Mesendoderm (in vitro differentiated cells): Measurements from ENCODE around the gene IL2RA.

Experiments used
- DNase-seq: peaks from one replicate; pipeline ENCODE4 v3.0.0; 2013
- H2AK5ac ChIP-seq: 2 replicates; pipeline ENCODE4 v1.6.1; 2013; ENCODE audit warnings: low read length, inconsistent platforms
- H2BK120ac ChIP-seq: 2 replicates; pipeline ENCODE4 v1.6.1; 2013; ENCODE audit warnings: low read depth, mild to moderate bottlenecking, low read length, moderate library complexity, mixed read lengths
- H2BK15ac ChIP-seq: replicated peaks from 2 replicates; pipeline ENCODE4 v1.6.1; 2013; ENCODE audit warnings: low read depth, mild to moderate bottlenecking, moderate library complexity
- H2BK5ac ChIP-seq: 2 replicates; pipeline ENCODE4 v1.6.1; 2013; ENCODE audit warnings: low read length, inconsistent platforms
- H3K18ac ChIP-seq: 2 replicates; pipeline ENCODE4 v1.6.1; 2013; ENCODE audit warnings: mild to moderate bottlenecking, low read length, mixed read lengths
- H3K23ac ChIP-seq: one replicate; pipeline ENCODE4 v1.6.1; 2013; ENCODE audit warnings: low read length
- H3K27ac ChIP-seq: 2 replicates; pipeline ENCODE4 v1.5.1; 2013; ENCODE audit warnings: low read depth, mild to moderate bottlenecking, inconsistent platforms, low read length, moderate library complexity
- H3K27me3 ChIP-seq: 2 replicates; pipeline ENCODE4 v1.6.1; 2013; ENCODE audit warnings: low read length, control low read depth, mild to moderate bottlenecking, inconsistent platforms; ENCODE audit not compliant: insufficient read depth, poor library complexity
- H3K36me3 ChIP-seq: 2 replicates; pipeline ENCODE4 v1.6.1; 2013; ENCODE audit warnings: low read length, inconsistent platforms; ENCODE audit not compliant: control insufficient read depth, insufficient read depth
- H3K4ac ChIP-seq: one replicate; pipeline ENCODE4 v1.6.1; 2013; ENCODE audit warnings: low read depth, mild to moderate bottlenecking, low read length, moderate library complexity
- H3K4me1 ChIP-seq: 2 replicates; pipeline ENCODE4 v1.6.1; 2013; ENCODE audit warnings: low read depth, low read length, inconsistent platforms; ENCODE audit not compliant: control insufficient read depth
- H3K4me2 ChIP-seq: 2 replicates; pipeline ENCODE4 v1.6.1; 2013; ENCODE audit warnings: low read length
- H3K4me3 ChIP-seq: 2 replicates; pipeline ENCODE4 v1.5.1; 2013; ENCODE audit warnings: mild to moderate bottlenecking, low read length
- H3K56ac ChIP-seq: one replicate; pipeline ENCODE4 v1.6.1; 2013; ENCODE audit warnings: low read length
- H3K79me1 ChIP-seq: 2 replicates; pipeline ENCODE4 v1.6.1; 2013; ENCODE audit warnings: low read length, inconsistent platforms
- H3K79me2 ChIP-seq: 2 replicates; pipeline ENCODE4 v1.6.1; 2013; ENCODE audit warnings: mild to moderate bottlenecking, low read length; ENCODE audit not compliant: control insufficient read depth, insufficient read depth
- H3K9ac ChIP-seq: 2 replicates; pipeline ENCODE4 v1.6.1; 2013; ENCODE audit warnings: low read length, inconsistent platforms
- H4K5ac ChIP-seq: one replicate; pipeline ENCODE4 v1.6.1; 2013; ENCODE audit warnings: low read length
- H4K8ac ChIP-seq: one replicate; pipeline ENCODE4 v1.6.1; 2013; ENCODE audit warnings: low read depth, mild to moderate bottlenecking, control low read depth, low read length, moderate library complexity
- WGBS: extraction: QIAGEN DNeasy Blood & Tissue Kit; methylation state at CpG from one replicate; pipeline ENCODE4 v1.1.7; 2013; ENCODE audit warnings: low lambda C conversion rate, missing lambda C conversion rate; ENCODE audit not compliant: insufficient coverage; ENCODE audit errors: extremely low coverage; 5-methylcytosine and 5-hydroxymethylcytosine counted together

Gene IL2RA

DNA sequence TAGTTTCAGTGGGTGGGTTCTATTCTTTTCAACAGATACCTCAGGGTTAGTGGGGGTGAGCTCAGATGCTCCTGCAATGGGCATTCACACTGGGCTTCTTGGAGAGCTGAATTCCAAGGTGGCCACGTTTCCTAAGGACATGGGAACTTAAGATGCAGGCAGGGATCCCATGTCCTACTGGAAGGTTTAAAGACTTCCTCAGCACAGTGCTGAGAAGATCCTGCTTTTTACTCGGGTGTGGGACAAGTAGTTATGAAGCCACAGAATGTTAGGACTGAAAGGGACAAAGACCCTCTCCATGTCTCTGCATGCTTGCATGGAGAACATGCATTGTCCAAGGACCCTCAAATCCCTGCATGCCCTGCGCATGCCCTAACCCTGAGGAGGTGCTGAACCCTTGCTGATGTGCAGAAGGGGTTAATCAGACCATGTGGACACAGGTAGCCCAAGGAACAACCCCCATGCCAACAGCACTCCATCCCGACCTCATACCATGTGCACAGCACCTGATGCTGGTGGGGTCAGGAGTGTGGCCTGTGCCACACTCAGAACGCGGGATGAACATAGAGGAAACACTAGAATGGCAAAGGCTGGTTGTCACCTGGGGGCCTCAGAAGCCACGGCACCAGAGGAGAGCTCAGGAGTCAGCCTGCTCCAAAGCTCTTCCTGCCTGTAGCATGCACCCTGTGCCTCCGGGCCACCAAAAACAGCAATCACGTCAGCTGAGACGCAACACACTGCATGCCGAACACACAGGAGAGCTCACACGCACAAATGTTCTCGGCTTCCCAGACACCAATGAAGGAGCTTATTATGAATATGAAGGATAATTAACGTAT lies 15.2 kb downstream of the IL2RA start:
- Histone ChIP-seq H3K36me3 (no peaks in the 10 kb centered on the region), H2BK15ac (no peak overlapping the region), H3K4ac (no peak overlapping the region), H3K79me2 (no peaks in the 10 kb centered on the region), H3K18ac (no peak overlapping the region), H3K27me3 (no peaks in the 10 kb centered on the region), H3K9ac (no peak overlapping the region), H2BK5ac (no peak overlapping the region), H3K23ac (no peak overlapping the region), H3K27ac (no peak overlapping the region), H3K4me2 (no peak overlapping the region), H3K56ac (no peak overlapping the region), H4K8ac (no peak overlapping the region), H3K4me3 (no peak overlapping the region), H2AK5ac (no peak overlapping the region), H4K5ac (no peak overlapping the region), H2BK120ac (no peak overlapping the region), H3K4me1 (no peaks in the 10 kb centered on the region), H3K79me1 (no peaks in the 10 kb centered on the region)
- WGBS, result no CpG with 5 or more reads among the region's 14 CpGs
- DNase-seq, result no peak

DNA sequence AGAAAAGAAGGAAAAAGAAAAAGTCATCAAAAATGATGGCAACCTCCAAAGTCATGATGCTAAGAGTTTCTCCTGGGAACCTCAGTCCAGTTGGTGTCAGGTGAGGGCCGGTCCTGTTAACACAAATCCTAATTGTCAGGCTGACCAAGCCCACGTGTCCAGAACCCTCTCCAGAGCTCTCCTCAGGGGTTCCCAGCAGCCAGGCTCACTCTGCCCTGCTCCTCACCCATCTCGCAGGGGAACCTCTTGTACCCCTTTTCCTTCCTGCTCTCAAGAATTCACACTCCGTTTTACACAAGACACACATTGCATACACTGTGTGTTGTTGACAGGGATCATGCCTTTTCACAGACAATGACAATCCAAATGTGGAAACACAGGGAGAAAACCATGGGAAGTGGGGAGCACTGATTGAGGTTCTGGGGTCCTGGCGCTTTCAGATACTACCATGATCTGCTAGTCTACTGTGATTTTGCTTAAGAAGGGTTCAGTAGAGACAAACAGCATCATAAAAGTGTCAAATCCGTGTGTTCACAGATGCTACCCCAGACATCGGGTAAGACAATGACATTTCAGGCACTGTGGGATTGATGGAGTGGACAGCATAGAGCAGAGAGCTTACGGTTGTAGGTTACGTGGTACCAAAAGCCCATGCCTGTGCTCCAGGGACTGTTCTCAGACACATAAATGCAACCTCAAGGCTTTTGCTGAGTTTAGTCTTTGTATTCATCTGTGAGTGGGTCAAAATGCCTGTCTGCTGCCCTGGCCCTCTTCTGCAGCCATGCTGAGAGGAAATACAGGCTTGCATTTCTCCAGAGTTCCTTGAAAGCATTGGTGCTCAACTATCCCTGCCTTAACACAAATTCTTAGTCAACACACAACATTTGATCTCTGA lies 16.0 kb downstream of the IL2RA start:
- Histone ChIP-seq H3K4ac (no peak overlapping the region), H2BK120ac (no peak overlapping the region), H3K4me1 (no peaks in the 10 kb centered on the region), H2BK5ac (no peak overlapping the region), H3K23ac (no peak overlapping the region), H2BK15ac (no peak overlapping the region), H3K4me2 (no peak overlapping the region), H3K27me3 (no peaks in the 10 kb centered on the region), H3K27ac (no peak overlapping the region), H3K18ac (no peak overlapping the region), H3K56ac (no peak overlapping the region), H2AK5ac (no peak overlapping the region), H3K9ac (no peak overlapping the region), H4K8ac (no peak overlapping the region), H3K36me3 (no peaks in the 10 kb centered on the region), H3K4me3 (no peak overlapping the region), H4K5ac (no peak overlapping the region), H3K79me1 (no peaks in the 10 kb centered on the region), H3K79me2 (no peaks in the 10 kb centered on the region)
- no CpG with 5 or more reads among the region's 9 CpGs for WGBS
- DNase-seq, result no peak

DNA sequence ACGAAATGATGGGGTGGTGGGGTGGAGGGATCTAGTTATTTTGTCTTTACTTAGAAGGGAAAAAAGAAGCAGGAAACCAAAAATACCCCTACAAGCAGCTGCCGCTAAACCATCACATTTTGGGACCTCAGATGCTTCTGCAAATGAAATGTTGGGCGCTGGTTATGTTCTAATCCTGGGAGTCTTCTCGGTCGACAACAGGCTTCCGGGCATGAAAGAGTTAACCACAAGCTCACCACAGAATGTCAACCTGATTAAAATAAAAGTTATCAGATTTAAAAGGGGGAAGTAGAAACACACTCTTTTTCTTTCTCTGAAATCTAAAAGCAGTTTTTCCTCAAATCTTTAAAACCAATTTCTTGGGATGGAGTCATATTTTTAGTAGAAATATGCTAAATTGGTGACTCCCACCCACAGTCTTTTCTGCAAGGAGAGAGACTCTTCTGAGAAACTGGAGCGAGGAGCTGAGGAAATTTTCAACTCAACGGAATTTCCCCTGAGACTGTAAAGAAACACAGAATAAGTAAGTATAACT lies 16.8 kb downstream of the IL2RA start:
- no peak for DNase-seq
- Histone ChIP-seq H3K4me1 (no peaks in the 10 kb centered on the region), H3K4ac (no peak overlapping the region), H3K36me3 (no peaks in the 10 kb centered on the region), H2BK120ac (no peak overlapping the region), H4K8ac (no peak overlapping the region), H2BK15ac (no peak overlapping the region), H3K79me2 (no peaks in the 10 kb centered on the region), H3K27me3 (no peaks in the 10 kb centered on the region), H3K9ac (no peak overlapping the region), H2AK5ac (no peak overlapping the region), H3K56ac (no peak overlapping the region), H3K79me1 (no peaks in the 10 kb centered on the region), H4K5ac (no peak overlapping the region), H3K4me3 (no peak overlapping the region), H3K4me2 (no peak overlapping the region), H3K18ac (no peak overlapping the region), H2BK5ac (no peak overlapping the region), H3K27ac (no peak overlapping the region), H3K23ac (no peak overlapping the region)
- WGBS, result no CpG with 5 or more reads among the region's 8 CpGs

DNA sequence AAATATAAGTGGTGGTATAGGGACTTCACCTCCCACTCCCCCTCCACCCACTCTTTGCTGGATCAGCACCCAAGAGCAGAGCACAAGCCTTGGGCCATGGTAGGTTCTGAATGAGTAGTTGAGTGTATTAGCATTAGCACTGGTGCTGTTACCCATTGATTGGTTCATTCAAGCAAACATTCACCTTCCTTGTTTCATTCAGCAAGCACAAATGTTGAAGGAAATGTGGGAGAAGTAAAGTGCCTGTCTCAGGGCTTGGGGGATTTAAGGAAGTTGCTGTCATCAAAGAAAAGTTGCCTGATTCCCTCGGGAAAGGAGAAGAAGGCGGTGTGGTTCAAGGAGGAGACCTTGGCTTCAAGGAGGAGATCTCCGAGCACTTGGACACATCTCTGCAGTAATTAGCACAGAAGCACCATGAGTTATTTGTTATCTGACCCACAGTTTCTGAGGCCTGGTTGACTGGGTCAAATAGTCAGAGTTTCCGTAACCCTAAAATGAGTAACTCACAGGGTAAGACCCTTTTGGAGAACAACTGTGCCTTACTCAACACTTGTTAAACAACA lies 17.3 kb downstream of the IL2RA start:
- no peak overlapping the region for H2AK5ac ChIP-seq

DNA sequence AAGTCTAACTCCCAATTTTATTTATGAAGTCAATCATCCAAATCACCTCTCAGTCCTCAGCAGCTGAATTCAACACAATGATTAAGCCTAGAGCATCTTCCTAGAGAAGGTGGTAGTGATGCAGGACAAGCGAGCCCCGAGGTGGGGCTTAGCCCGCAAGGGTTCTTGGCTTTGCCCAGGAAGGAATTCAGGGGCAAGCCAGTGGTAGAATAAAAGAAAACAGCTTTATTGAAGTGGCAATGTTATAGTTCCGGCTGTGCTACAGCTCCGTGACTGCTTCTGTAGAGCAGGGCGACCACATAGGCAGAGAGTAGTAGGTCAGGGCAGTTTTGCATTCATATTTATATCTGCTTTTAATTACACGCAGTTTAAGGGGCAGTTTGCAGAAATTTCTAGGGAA lies 18.1 kb downstream of the IL2RA start:
- no peak overlapping the region for H2BK15ac ChIP-seq
- no peak overlapping the region for H3K23ac ChIP-seq
- H2AK5ac ChIP-seq, result no peak overlapping the region
- no peaks in the 10 kb centered on the region for H3K4me1 ChIP-seq
- no peak overlapping the region for H2BK5ac ChIP-seq
- H3K56ac ChIP-seq, result no peak overlapping the region
- WGBS, result no CpG with 5 or more reads among the region's 7 CpGs
- no peaks in the 10 kb centered on the region for H3K27me3 ChIP-seq
- H3K4ac ChIP-seq, result no peak overlapping the region
- H4K8ac ChIP-seq, result no peak overlapping the region
- no peaks in the 10 kb centered on the region for H3K36me3 ChIP-seq
- H2BK120ac ChIP-seq, result no peak overlapping the region
- no peaks in the 10 kb centered on the region for H3K79me1 ChIP-seq
- H3K9ac ChIP-seq, result no peak overlapping the region
- DNase-seq, result no peak
- no peak overlapping the region for H3K4me3 ChIP-seq
- H3K18ac ChIP-seq, result no peak overlapping the region
- no peak overlapping the region for H3K4me2 ChIP-seq
- no peaks in the 10 kb centered on the region for H3K79me2 ChIP-seq
- H3K27ac ChIP-seq, result no peak overlapping the region
- H4K5ac ChIP-seq, result no peak overlapping the region

More for the DNA sequence above, 17.3 kb downstream of the IL2RA start:
- no peaks in the 10 kb centered on the region for H3K27me3 ChIP-seq
- H3K79me1 ChIP-seq, result no peaks in the 10 kb centered on the region
- no peak overlapping the region for H3K9ac ChIP-seq
- H3K4me1 ChIP-seq, result no peaks in the 10 kb centered on the region
- H4K5ac ChIP-seq, result no peak overlapping the region
- no peak overlapping the region for H3K23ac ChIP-seq
- DNase-seq, result no peak
- no peaks in the 10 kb centered on the region for H3K36me3 ChIP-seq
- no peak overlapping the region for H2BK15ac ChIP-seq
- H3K4ac ChIP-seq, result no peak overlapping the region
- no peak overlapping the region for H3K4me3 ChIP-seq
- no peaks in the 10 kb centered on the region for H3K79me2 ChIP-seq
- H3K18ac ChIP-seq, result no peak overlapping the region
- H3K56ac ChIP-seq, result no peak overlapping the region
- H3K4me2 ChIP-seq, result no peak overlapping the region
- no peak overlapping the region for H2BK120ac ChIP-seq
- no CpG with 5 or more reads among the region's 4 CpGs for WGBS
- H2BK5ac ChIP-seq, result no peak overlapping the region
- no peak overlapping the region for H4K8ac ChIP-seq
- H3K27ac ChIP-seq, result no peak overlapping the region
